ENCODE results near the gene STXBP6.

STXBP6 gene

GRCh38 chr14:24903337-24903736, 146.6 kb downstream of the STXBP6 start:
- Histone ChIP-seq H3K36me3 (no peaks in the 10 kb centered on the region), H3K4me3 (ENCODE audit: low read depth, low read length) (no peak overlapping the region), H3K27me3 (no peaks in the 10 kb centered on the region), H3K4me1 (no peaks in the 10 kb centered on the region), H3K9me3 (no peaks in the 10 kb centered on the region)
- DNase-seq, result no peak
- TF ChIP-seq CTCF (IDR thresholded peaks at IDR 0.05; ENCODE audit: low read depth, low read length), result no peak

GRCh38 chr14:24900269-24901100, 149.5 kb downstream of the STXBP6 start:
- Histone ChIP-seq H3K4me1 (no peaks in the 10 kb centered on the region), H3K27me3 (no peaks in the 10 kb centered on the region), H3K9me3 (no peaks in the 10 kb centered on the region), H3K4me3 (ENCODE audit: low read depth, low read length) (no peak overlapping the region), H3K36me3 (no peaks in the 10 kb centered on the region)
- no peak for TF ChIP-seq CTCF (IDR thresholded peaks at IDR 0.05; ENCODE audit: low read depth, low read length)
- DNase-seq, result no peak

- Histone ChIP-seq H3K9me3 (no peaks in the 10 kb centered on the region), H3K36me3 (no peaks in the 10 kb centered on the region), H3K27me3 (no peaks in the 10 kb centered on the region), H3K4me1 (no peaks in the 10 kb centered on the region), H3K4me3 (ENCODE audit: low read depth, low read length) (no peak overlapping the region)
- no peak for DNase-seq
- TF ChIP-seq CTCF (IDR thresholded peaks at IDR 0.05; ENCODE audit: low read depth, low read length), result no peak
Observed at GRCh38 chr14:24897793-24898192, 152.2 kb downstream of the STXBP6 start.

GRCh38 chr14:24895622-24896021, 154.3 kb downstream of the STXBP6 start:
- Histone ChIP-seq H3K36me3 (no peaks in the 10 kb centered on the region), H3K9me3 (no peaks in the 10 kb centered on the region), H3K4me1 (no peaks in the 10 kb centered on the region), H3K4me3 (ENCODE audit: low read depth, low read length) (no peak overlapping the region), H3K27me3 (no peaks in the 10 kb centered on the region)
- no peak for DNase-seq
- no peak for TF ChIP-seq CTCF (IDR thresholded peaks at IDR 0.05; ENCODE audit: low read depth, low read length)

- H3K27me3 ChIP-seq, result no peaks in the 10 kb centered on the region
- no peak overlapping the region for H3K4me3 ChIP-seq (ENCODE audit: low read depth, low read length)
- H3K36me3 ChIP-seq, result no peaks in the 10 kb centered on the region
- no peak for DNase-seq
- no peaks in the 10 kb centered on the region for H3K9me3 ChIP-seq
- H3K4me1 ChIP-seq, result no peaks in the 10 kb centered on the region
- no peak for TF ChIP-seq CTCF (IDR thresholded peaks at IDR 0.05; ENCODE audit: low read depth, low read length)
Observed at GRCh38 chr14:24895243-24895583, 154.7 kb downstream of the STXBP6 start.

- Histone ChIP-seq H3K4me1 (no peaks in the 10 kb centered on the region), H3K36me3 (no peaks in the 10 kb centered on the region), H3K9me3 (no peaks in the 10 kb centered on the region), H3K27me3 (no peaks in the 10 kb centered on the region), H3K4me3 (ENCODE audit: low read depth, low read length) (no peak overlapping the region)
- no peak for DNase-seq
- TF ChIP-seq CTCF (IDR thresholded peaks at IDR 0.05; ENCODE audit: low read depth, low read length), result no peak
Observed at GRCh38 chr14:24894583-24895242, 155.2 kb downstream of the STXBP6 start.

All from BE2C (cell line).